HPDE6-E6E7 (cell line): ENCODE measurements around the gene ITGAL.

ENCODE experiments used
- DNase-seq: peaks from one replicate; pipeline ENCODE4 v3.0.0; 2011; ENCODE audit warnings: missing footprints; ENCODE audit errors: extremely low spot score

Gene ITGAL

DNA sequence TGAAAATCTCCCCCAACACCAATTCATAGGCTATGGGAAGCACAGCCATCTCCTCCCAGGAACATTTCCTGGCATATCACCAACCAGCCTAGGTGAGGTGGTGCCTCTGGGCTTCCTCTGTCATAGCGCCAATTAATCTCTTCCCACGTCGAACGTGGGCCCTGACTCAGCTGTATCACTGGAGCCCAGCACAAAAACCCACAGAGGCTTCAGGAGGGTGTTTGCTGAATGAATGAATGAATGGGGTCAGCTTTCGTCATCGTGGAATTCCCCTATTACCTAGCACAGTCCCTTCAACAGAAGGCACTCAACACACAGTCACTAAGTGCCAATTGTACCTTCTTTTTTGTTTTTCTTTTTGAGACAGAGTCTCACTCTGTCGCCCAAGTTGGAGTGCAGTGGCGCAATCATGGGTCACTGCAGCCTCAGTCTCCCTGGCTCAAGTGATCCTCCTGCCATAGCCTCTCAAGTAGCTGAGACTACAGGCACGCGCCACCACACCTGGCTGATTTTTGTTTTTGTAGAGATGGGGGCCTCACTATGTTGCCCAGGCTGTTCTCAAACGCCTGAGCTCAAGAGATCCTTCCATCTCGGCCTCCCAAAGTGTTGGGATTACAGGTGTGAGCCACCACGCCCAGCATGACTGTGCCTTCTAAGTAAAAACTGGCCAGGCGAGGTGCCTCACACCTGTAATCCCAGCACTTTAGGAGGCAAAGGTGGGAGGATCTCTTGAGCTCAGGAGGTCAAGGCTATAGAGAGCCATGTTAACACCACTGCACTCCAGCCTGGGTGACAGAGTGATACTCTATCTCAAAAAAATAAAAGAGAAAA lies 94.8 kb downstream of the ITGAL start:
- no peak for DNase-seq

DNA sequence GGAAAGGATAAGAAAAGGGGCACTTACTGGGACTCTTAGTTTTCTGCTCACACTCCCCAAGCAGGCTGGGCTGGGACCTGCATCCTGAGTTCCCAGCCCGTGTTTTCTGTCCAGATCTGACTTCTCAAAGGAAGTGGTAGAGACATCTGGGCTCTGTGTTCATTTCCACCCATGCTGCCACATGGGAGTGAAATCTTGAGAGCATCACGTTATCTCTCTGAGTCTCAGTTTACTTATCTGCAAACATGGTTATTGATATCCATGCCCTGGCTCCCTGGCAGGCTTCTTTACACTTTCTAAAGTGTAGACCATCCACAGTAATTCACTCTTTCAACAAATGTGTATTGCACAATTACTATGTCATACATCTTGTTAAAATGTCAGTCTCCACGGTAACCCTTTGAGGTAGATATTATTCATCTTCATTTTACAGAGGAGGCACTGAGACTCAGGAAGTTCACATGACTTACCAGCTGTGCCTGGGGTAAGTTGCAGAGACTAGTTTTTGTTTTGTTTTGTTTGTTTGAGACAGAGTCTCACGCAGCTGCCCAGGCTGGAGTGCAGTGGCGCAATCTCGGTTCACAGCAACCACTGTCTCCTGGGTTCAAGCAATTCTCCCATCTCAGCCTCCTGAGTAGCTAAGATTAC lies 95.6 kb downstream of the ITGAL start:
- peak; percentile 77 for DNase-seq

DNA sequence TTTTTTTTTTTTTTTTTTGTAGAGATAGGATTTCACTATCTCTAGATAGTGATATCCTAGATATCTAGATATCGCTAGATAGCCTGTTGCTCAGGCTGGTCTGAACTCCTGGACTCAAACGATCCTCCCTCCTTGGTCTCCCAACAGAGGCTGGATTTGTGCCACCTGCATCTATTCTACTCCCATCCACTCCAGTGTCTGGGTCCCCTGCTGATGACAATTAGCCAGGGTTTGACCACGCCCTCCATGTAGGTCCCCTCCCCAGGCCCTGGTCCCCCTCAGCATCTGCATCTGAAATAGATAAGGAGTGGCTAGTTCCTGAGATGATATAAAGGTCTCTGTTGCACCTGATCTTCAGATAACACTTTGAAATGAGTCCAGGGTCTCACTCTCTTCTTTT lies 96.7 kb downstream of the ITGAL start:
- no peak for DNase-seq

DNA sequence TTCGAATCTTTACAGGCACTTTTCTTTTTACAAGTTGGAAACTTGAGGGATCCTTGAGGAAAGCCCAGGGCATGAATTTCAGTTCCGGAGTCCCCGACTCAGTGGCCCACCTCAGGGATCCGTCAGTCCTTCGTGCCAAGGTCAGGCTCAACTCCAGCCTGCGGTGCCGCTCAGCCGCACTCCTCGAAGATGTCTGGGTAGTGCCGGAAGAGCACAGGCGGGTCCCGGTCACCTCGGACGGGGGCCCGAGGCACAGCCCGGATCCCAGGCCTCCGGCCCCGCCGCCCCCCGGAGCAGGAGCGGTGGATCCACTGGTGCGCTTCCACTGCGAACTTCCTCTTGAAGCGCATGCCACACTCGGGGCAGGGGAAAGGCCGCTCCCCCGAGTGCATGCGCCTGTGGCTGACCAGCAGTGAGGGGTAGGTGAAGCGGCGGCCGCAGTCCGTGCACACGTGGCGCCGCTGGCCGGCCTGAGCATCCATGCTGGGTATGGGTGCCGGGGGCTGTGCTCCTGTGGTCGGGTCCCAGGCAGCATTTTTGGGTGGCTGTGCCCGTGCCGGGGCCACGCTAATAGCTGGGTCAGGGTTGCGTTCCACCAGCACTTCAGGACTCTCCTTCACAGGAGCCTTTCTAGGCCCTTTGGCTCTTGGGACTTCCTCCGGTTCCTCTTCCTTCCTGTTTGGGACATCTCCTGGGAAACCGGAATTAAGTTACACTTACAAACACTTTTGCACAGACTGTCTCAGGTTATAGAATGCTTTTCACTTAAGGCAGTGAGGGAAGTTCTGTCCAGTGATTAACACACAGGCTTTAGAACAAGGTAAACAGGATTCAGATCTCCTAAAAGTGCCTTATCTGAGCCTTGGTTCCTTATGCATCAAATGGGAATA lies 97.4 kb downstream of the ITGAL start:
- no peak for DNase-seq

DNA sequence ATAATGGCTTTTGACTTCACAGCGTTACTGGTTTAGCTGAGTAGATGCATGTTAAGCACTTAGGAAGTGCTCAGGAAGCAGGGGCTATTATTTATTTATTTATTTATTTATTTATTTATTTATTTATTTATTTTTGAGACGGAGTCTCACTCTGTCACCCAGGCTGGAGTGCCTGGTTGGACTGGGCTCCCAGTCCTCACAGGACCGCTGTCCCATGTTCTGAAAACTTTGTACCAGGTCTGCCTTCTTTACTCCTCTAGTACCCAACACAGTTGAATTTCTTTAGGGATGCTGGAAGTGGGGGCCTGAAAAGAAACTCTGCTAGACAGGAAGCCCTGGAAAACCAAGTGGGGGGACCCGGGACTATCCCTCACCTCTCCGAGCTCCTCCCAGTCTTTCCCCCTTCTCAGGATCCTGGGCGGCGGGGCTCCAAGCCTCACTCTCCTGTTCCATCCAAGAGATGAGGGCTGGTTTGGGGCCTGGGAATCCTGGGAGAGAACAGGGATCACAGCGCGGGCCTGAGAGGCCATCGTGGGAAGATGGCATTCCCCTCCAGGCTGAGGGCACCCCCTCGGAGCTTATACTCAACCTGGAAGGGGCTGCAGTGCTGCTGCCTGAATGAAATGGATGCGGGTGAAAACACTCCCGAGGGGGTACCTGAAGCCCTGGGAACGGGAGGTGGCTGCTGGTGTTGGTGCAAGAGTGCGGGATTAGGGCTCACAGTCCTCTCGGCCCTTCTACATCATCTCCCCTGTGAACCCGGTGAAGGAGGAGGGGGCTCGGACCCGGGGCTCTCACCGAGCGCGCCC lies 98.3 kb downstream of the ITGAL start:
- no peak for DNase-seq

- peak; percentile 91 for DNase-seq
Measured at GRCh38 chr16:30571445-30572322, 99.1 kb downstream of the ITGAL start, which contains the start of gene ZNF688. Gene ZNF688, minus strand, starts transcription at chr16:30571714. Its CDS starts 85 bp downstream, at chr16:30571629.
